ENCODE measurements around the gene ARPIN.
A peak's percentile ranks its signal among the peaks of the same experiment; 100 is the strongest.

ARPIN gene

GRCh38 chr15:89916660-89917059 is 3.9 kb upstream of the ARPIN start:
- no peaks in the 10 kb centered on the region for H3K36me3 ChIP-seq (replicated peaks)
- H3K4me3 ChIP-seq (ENCODE audit: low read depth, low read length), result no peak overlapping the region
- H3K27ac ChIP-seq, result no peak overlapping the region
- in situ Hi-C loops (cut with HindIII; ENCODE audit: low pct_ligation_motif_present, low sequenced_read_pairs), result no loop called here
- no peak for DNase-seq
- no peaks in the 10 kb centered on the region for H3K27me3 ChIP-seq (replicated peaks)
- no peak for TF ChIP-seq CTCF (IDR thresholded peaks at IDR 0.05; ENCODE audit: low read depth, low read length, missing control alignments)

GRCh38 chr15:89912145-89912673 is 543 bp downstream of the ARPIN start:
- DNase-seq, result no peak
- no peaks in the 10 kb centered on the region for H3K36me3 ChIP-seq (replicated peaks)
- no peak for TF ChIP-seq CTCF (IDR thresholded peaks at IDR 0.05; ENCODE audit: low read depth, low read length, missing control alignments)
- H3K27ac ChIP-seq, result no peak overlapping the region
- in situ Hi-C loops (cut with HindIII; ENCODE audit: low pct_ligation_motif_present, low sequenced_read_pairs), result no loop called here
- H3K4me3 ChIP-seq (ENCODE audit: low read depth, low read length), result peak overlapping the region; percentile 73
- H3K27me3 ChIP-seq (replicated peaks), result no peaks in the 10 kb centered on the region

- DNase-seq, result no peak
- no peak for TF ChIP-seq CTCF (IDR thresholded peaks at IDR 0.05; ENCODE audit: low read depth, low read length, missing control alignments)
- H3K36me3 ChIP-seq (replicated peaks), result no peaks in the 10 kb centered on the region
- no peak overlapping the region for H3K27ac ChIP-seq
- in situ Hi-C loops (cut with HindIII; ENCODE audit: low pct_ligation_motif_present, low sequenced_read_pairs), result no loop called here
- no peaks in the 10 kb centered on the region for H3K27me3 ChIP-seq (replicated peaks)
- H3K4me3 ChIP-seq (ENCODE audit: low read depth, low read length), result no peak overlapping the region
Observed at GRCh38 chr15:89910891-89911626, 1.7 kb downstream of the ARPIN start.

- Histone ChIP-seq H3K36me3 (replicated peaks) (no peaks in the 10 kb centered on the region), H3K4me3 (ENCODE audit: low read depth, low read length) (no peak overlapping the region), H3K27ac (no peak overlapping the region), H3K27me3 (replicated peaks) (no peaks in the 10 kb centered on the region)
- TF ChIP-seq CTCF (IDR thresholded peaks at IDR 0.05; ENCODE audit: low read depth, low read length, missing control alignments), result no peak
- no peak for DNase-seq
- in situ Hi-C loops (cut with HindIII; ENCODE audit: low pct_ligation_motif_present, low sequenced_read_pairs), result no loop called here
Observed at GRCh38 chr15:89909611-89910010, 3.1 kb downstream of the ARPIN start.

- no peak overlapping the region for H3K4me3 ChIP-seq (ENCODE audit: low read depth, low read length)
- no peak for DNase-seq
- no peaks in the 10 kb centered on the region for H3K27me3 ChIP-seq (replicated peaks)
- in situ Hi-C loops (cut with HindIII; ENCODE audit: low pct_ligation_motif_present, low sequenced_read_pairs), result no loop called here
- no peaks in the 10 kb centered on the region for H3K36me3 ChIP-seq (replicated peaks)
- H3K27ac ChIP-seq, result no peak overlapping the region
- no peak for TF ChIP-seq CTCF (IDR thresholded peaks at IDR 0.05; ENCODE audit: low read depth, low read length, missing control alignments)
Observed at GRCh38 chr15:89908226-89908625, 4.5 kb downstream of the ARPIN start.

- no peak for DNase-seq
- no peak overlapping the region for H3K4me3 ChIP-seq (ENCODE audit: low read depth, low read length)
- H3K27ac ChIP-seq, result no peak overlapping the region
- H3K27me3 ChIP-seq (replicated peaks), result no peaks in the 10 kb centered on the region
- no peak for TF ChIP-seq CTCF (IDR thresholded peaks at IDR 0.05; ENCODE audit: low read depth, low read length, missing control alignments)
- no peaks in the 10 kb centered on the region for H3K36me3 ChIP-seq (replicated peaks)
- in situ Hi-C loops (cut with HindIII; ENCODE audit: low pct_ligation_motif_present, low sequenced_read_pairs), result no loop called here
Observed at GRCh38 chr15:89907289-89907688, 5.5 kb downstream of the ARPIN start.
